GM18511 (cell line): ENCODE data around the gene ZNF33A.
"Not testable (repeated sequence)": the region's sequence is repeated elsewhere in the genome, so short reads cannot be mapped to it uniquely, and the experiment has no call there.

Experiments
- ATAC-seq: cut with Tn5 transposase; IDR thresholded peaks from one replicate; pipeline ENCODE4 v1.9.1; 2021; ENCODE audit warnings: mild to moderate bottlenecking, moderate library complexity; ENCODE audit not compliant: unreplicated experiment

The ZNF33A gene

GRCh38 chr10:38043516-38043915 lies 33.0 kb downstream of the ZNF33A start:
- ATAC-seq = no peak

GRCh38 chr10:38045129-38045528 lies 34.7 kb downstream of the ZNF33A start:
- ATAC-seq = no peak

- ATAC-seq = no peak
Observed at GRCh38 chr10:38047666-38048065, 37.2 kb downstream of the ZNF33A start.

- ATAC-seq = no peak
Observed at GRCh38 chr10:38050212-38050611, 39.7 kb downstream of the ZNF33A start.

GRCh38 chr10:38054361-38054797 lies 43.9 kb downstream of the ZNF33A start:
- ATAC-seq = no peak

- ATAC-seq = not testable (repeated sequence)
Observed at GRCh38 chr10:38055274-38055894, 44.9 kb downstream of the ZNF33A start.

- not testable (repeated sequence) for ATAC-seq
Observed at GRCh38 chr10:38069663-38070062, 59.2 kb downstream of the ZNF33A start.

GRCh38 chr10:38070501-38070900 lies 60.0 kb downstream of the ZNF33A start:
- no peak for ATAC-seq

- ATAC-seq = no peak
Observed at GRCh38 chr10:38072552-38072951, 62.1 kb downstream of the ZNF33A start.

GRCh38 chr10:38076687-38077086 lies 66.2 kb downstream of the ZNF33A start:
- ATAC-seq = no peak

GRCh38 chr10:38093318-38093717 lies 82.8 kb downstream of the ZNF33A start:
- not testable (repeated sequence) for ATAC-seq

- ATAC-seq = peak; percentile 30
Observed at GRCh38 chr10:38093816-38094157, 83.3 kb downstream of the ZNF33A start.

- peak; percentile 98 for ATAC-seq
Observed at GRCh38 chr10:38094158-38094926, 83.9 kb downstream of the ZNF33A start, which contains the start of gene ZNF37A. Gene ZNF37A (plus strand): TSS chr10:38094337. CDS start chr10:38096618, 2,281 bp downstream.

GRCh38 chr10:38094927-38095574 lies 84.6 kb downstream of the ZNF33A start:
- no peak for ATAC-seq

GRCh38 chr10:38102880-38103279 lies 92.4 kb downstream of the ZNF33A start:
- ATAC-seq = no peak

GRCh38 chr10:38103756-38104155 lies 93.3 kb downstream of the ZNF33A start:
- no peak for ATAC-seq

GRCh38 chr10:38112159-38112558 lies 101.7 kb downstream of the ZNF33A start:
- ATAC-seq = no peak
